GM18498 (cell line): Measurements from ENCODE around the gene PACSIN1.

ENCODE experiments used
- ATAC-seq: cut with Tn5 transposase; IDR thresholded peaks from one replicate; pipeline ENCODE4 v1.9.1; 2021; ENCODE audit warnings: mild to moderate bottlenecking, moderate library complexity; ENCODE audit not compliant: unreplicated experiment

The PACSIN1 gene

DNA sequence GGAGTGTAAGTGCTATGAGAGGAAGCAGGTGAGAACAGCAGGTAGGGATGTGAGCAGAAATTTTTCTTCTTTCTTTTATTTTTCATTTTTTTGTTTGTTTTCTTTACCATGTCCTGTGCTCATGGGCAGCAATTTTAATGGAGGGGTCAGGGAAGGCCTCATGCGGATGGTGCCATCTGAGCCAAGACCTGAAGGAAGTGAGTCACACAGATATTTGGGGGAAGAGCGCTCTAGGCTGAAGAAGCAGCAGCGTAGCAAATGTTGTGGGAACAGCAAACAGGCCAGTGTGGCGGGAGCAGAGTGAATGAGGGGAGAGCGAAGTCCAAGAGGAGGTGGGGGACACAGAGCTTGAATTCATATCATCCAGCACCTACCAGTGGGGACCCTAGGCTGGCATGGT, 77.5 kb downstream of the PACSIN1 start:
- no peak for ATAC-seq

DNA sequence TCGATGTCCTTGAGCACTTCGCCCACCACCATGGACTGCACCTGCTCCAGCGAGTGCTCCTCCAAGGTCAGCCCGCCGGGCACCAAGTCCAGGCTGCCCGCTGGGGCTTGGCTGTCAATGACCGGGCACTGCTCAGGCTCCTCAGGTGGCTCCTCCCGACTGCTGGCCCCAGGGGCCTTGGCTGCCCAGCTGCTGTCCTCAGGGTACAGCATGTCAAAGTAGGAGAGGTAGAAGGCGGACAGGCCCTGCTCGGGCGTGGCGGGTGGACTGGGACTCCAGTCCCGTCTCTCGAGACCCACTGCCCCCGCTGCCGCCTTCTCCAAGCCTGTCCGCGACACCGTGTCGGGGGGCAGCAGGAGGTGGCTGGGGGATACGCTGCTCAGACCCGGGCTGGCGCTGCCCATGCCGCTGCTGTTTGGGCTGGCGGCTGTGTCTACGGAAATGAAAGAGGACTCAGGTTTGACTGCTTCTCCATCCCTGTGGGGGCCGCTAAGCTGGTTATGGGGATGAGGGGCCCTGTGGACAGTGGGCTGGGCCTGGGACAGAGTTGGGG, 78.3 kb downstream of the PACSIN1 start:
- ATAC-seq, result no peak

DNA sequence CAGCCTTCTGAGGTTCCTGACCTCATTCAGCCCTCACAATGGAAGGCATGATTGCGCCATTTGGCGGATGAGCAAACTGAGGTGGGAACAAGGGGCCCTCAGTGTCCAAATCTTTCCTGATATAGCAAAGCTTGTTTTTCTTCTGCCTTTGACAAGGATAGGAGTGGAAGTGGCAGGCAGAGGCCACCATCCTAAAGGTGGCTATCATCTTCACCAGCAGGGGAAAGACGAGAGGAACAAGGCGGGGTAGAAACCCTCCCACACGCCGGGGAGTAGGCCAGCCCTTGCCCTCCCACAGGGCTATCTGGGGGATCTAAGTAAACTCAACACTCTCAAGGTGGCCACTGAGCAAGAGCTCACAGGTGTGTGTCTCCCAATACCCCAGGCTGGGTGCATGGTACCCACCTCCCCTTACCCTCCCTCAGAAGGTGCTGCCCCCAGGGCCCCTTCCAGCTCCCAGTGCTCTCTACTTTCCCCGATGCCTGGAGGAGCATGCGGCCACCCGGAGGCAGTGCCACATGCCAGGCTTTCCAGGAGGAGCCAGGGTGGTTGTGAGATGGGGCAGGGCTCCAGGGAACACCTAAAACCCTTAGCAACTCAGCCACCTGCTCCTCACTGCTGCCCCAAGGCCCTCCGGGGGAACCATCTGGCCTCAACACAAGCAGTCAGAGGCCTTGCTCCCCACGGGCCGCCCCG, 79.0 kb downstream of the PACSIN1 start:
- no peak for ATAC-seq

DNA sequence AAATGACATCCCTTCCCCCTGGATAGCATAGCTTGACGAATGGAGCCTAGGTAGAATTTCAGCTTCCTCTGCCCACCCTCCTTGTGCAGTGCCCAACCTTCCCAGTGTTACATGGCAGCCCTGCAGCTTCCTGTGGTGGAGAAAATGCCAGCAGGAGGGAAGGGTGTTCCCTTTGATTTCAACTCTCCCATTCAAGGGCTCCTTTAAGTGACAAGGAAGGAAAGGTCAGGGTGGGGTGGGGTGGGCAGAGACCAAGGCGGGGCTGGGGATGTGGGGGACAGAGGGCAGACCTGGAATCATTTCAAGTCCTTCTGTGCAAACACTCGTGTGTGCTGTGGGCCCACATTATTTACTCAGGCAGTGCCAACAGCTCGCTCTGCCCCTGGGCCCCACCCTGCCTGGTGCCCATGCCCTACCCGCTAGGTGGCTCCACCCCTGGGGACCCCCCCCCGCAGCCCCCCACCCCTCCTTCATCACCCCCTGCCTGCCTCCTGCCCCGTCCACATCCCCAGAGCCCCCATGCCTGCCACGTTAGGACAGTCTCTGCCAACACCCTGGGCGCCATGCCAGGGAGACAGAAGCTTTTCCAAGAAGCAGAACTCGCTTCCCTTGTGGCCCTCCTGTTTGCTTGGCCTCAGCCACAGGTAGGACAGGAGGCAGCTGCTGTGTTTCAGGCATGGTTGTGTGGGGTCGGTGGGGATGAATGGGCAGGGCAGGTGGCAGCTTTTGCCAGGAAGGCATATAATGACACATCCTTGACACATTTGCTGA, 80.9 kb downstream of the PACSIN1 start:
- ATAC-seq, result no peak

DNA sequence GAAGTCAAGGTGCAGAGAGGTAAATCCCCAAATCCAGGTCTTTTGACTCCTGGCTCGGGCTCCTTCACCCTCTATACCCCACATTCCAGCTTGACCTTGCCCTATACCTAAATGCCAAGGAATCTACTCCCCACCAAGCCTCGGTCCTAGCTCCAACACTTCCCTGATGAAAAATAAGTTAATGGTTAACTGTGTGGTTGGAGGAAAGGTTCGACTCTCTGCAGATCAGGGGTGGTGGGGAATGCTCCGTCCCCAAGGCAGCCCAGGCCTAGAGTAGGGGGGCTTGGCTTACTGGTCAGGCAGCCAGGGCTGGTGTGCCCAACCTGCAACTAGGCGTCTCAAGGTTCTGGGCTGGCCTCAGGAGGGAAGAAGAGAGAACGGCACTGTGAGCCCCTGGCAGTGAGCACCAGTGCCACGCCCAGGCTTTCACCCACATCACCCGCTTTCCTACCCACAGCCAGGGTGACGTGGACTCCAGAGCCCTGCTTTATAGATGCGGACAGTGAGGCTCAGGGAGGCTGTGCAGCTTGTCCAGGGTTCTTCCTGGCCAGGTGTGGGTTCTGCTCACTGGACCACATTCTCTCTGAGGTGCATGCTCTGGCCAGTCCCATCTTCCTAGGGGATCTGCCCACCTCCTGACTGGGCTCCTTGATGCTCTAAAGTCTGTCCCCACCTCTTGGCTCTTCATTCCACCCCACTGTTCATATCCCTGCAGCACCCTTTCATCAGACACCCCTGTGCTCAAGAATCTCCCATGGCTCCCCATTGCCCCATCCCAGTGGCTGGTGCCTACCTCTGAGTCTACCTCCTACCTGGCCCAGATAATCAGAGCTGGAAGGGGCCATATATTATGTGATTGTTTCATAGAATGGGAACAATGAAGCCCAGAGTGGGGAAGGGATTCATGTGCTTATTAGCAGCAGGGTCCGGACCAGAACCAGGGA, 82.1 kb downstream of the PACSIN1 start:
- ATAC-seq, result no peak

DNA sequence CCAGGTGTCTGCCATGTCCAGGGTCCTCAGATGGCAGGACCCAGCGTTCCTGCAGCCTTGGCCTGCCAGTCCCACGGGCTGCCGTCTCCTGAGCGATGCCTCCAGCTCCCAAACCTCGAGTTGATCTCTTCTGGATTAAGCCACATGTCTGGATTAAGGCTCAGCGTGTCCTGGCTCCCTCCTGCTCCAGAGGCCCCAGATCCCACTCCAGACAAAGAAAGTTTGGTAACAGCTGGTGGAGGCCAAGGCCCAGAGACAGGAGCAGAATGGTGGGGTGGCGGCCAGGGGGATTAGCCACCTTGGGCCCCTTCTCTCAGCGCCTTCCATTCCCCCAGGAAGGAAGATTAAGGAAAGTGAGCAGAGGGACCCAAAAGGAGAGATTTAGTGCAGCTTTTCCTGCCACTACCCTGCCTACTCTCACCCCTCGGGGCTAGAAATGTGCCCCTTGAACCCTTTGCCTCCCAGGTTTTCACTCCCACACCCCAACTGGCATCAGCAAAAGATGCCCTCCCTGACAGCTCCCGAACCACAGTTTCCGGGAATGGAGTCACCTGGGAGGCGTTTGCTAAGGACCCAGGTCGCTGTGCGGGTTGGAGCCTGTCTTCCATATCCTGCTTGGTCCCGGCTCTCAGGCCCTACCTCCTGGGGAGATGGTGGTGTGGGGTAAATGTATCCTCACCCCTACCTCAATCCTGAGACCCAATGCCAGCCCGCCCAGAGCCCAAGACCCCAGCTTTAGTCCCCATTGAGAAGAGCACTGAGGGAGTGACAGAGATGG, 83.3 kb downstream of the PACSIN1 start:
- no peak for ATAC-seq

DNA sequence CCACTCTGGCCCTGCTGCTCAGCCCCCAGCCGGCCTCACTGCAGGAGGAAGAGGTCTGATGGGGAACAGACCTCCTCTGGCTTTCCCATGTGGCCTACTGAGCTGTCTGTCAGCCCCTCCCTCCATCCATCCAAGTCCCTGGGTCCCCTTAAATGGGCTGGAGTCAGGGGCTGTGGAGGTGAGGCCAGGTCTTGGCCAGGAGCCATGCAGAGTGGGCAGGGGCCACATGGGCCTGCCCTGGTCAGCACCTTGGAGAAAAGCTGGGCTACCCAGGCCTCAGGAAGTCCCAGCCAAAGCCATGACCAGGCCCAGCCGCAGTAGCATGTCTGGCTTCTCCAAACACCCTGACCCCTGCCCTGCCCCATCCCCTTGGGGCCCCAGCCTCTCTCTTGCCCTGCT, 83.9 kb downstream of the PACSIN1 start:
- ATAC-seq, result no peak

DNA sequence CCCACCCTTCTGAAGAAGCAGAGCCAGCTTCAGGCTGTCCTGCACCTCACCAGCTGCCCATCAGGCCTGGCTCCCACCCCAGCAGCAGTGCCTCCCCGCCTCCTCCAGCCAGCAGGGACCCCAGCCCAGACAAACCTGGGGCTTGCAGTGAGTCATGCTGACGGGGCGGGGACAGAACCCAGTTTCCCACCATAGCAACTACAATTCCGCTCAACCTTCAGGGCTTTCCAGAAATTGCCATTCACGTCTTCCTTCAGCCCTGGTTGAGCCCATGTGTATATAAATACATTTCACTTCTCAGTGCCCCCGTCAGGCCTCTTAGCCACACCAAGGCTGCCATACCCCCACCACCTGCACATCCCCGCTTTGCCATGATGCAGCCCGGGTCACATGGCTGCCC, 85.8 kb downstream of the PACSIN1 start:
- ATAC-seq, result no peak

DNA sequence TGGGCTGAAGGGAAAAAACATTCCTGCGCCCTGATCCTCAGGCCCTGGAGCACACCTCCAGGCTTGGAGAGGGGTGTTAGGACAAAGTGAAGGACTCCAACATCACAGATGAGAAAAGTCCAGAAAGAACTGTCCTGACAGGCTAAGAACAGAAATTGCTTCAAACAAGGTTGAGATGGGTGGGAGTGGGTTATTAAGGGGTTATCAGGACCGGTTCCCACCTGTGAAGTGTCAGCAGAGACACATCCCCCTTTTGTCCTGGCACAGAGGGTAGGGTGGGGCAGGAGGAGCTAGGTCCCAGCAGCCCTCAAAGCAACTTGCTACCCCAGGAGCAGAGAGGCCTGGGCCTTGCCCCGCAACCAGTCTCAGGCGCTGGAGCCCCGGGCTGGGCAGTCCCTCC, 86.7 kb downstream of the PACSIN1 start:
- ATAC-seq, result no peak

DNA sequence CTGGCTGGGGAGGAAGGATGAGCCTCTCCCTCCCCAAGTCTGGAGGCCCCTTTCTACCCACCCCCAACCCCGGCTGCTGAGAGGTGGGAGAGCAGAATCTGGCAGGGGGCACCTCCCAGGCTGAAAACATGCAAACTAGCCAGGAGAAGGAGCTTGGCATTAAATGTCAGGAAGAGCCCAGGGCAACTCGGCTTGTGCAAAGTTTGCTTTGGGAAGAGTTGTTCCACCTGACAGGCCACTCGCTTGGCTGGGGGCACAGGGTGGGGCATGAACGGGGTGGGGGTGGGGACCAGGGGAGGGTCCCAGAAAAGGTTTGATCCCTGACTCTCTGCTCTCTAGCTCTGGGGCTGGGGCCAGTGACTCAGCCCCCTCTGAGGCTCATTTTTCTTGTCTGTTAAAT, 87.3 kb downstream of the PACSIN1 start:
- ATAC-seq, result no peak

DNA sequence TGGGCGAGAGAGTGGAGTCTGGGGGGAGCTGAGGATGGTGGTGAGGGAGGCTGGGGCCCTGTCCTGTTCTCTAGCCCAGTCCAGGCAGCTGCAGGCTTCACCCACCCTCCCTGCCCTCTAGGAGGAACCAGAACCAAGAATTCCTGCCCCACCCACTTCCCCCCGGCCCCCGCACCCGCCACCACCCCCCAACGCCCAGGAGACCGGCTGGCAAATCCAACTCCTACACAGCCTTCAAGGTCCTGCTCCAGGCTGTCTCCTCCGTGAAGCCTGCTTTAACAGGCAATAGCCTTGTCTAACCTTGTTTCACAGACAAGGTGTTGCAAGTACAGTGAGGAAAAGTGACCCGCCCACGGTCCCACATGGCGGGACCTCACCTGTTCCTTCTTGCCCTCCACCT, 87.9 kb downstream of the PACSIN1 start:
- no peak for ATAC-seq

DNA sequence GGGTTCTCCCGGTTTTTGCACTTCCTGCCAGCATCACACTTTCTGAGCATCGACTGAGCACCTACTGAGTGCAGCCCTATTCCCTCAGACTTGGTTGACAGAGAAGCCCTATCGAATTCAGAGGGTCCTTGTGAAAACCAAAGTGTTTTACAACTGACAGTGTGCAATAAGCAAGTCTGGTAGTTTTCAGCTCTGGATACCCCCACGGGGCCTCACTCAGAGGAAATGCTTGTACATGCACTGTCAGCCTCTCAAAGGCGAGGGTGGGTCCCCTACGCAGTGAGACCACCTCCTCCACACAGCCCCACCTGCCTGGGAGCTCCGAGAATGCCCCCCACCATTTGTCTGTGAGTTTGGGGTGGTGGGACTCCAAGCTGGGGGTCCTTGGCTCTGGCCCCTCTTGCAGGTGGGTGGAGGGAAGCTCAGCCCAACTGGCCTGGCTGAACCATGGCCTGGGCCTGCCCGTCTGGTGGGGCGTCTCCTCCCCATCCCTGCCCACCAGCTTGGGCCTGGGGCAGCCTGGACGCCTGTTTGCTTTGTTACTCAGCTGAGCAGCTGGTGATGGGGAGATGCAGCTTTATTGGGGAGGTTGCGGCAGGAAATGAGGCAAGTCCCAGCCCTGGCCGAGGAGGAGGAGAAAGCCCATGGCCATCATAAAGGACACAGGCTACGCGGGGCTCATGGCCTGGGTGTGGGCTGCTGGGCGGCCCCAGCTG, 88.6 kb downstream of the PACSIN1 start:
- no peak for ATAC-seq

DNA sequence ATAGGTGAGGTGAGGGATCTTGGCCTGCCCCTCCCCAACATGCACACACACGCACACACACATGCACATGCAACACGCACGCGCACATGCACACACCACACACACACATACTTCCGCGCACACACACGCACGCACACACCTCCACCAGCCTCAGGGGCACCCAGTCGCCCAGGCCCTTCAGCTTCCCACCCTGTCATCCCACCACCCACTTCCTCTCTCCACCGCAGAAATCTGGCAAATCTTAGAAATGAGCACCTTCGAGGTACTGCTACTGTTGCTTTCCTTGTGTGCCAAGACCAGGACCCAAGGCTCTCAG, 89.1 kb downstream of the PACSIN1 start:
- ATAC-seq, result no peak

DNA sequence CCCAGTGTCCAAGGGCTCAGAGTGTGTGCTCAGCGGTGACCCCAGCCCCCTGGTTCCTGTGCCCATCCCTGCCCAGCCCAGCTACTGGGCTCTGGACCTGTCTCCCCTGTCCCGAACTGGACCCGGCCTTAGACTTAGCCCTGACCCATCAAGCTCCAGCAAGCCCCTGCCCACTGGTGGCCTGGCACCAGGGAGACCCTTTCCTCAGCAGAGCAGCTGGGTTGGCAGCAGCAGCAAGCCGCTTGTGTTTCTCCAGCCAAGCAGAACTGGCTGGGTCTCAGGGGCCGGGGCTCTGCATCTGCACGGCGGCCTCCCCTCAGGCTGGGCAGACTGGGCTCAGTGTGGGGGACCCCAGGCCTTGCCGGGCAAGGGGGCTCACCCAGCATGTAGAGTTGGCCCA, 89.5 kb downstream of the PACSIN1 start:
- no peak for ATAC-seq

DNA sequence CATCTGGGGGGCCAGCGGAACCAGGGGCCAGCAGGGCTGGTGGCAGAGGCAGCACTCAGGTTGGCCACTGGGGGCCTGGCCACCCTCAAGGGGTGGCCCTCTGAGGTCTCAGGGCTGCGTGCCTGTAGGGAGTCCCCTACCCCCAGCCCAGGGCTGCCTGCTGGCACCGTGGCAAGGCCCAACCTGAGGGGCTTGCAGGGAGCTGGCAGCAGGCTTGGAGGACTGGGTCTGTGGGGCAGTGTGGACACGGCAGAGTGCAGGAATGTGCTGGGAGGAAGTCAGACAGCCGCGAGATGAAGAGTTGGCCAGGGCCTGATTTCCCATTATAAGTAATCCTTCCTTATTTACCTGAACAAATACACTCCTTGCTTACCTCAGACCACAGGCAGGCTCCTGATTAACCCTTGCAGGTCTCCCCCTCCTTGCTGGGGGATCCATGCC, 90.2 kb downstream of the PACSIN1 start, which contains the start of gene SPDEF:
TSS of gene SPDEF (minus strand) at position 299 of the 441 bp plus-strand sequence. CDS start 11,874 bp downstream, outside the sequence.
- no peak for ATAC-seq

DNA sequence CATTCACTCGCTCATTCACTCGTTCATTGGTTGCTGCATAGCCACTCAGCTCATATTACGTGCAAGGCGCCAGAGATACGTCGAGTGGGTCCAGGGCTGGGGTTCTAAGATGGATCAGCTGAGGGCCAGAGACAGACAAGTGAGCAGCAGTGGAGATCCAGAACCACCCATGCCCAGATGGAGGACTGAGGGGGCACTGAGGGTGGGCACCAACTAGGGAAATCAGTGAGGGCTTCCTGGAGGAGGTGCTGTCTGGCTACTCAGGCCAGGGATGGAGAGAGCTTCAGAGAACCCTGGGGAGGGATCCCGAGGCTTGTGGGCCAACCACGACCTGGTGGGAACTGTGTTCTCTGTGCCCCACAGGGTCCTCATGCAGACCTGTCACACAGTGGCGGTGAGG, 90.6 kb downstream of the PACSIN1 start:
- ATAC-seq, result no peak

DNA sequence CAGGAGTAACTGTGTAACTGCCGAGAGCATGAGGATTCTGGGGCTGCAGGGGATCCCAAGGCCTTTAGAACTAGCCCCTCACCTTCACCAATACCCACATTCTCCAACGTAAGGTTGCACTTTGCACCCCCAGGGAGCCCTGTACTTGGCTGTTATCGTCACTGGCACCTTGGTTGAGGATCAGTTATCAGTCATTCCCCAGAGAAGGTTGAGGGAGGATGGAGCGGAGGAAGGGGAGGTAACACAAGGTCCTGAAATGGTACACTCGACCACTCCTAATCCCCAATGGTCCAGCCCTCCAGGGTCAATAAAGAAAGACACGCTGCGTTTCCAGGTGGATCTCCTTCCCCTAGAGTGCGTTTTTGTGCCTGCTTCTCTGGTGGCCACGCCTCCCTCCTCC, 91.4 kb downstream of the PACSIN1 start:
- ATAC-seq, result no peak

DNA sequence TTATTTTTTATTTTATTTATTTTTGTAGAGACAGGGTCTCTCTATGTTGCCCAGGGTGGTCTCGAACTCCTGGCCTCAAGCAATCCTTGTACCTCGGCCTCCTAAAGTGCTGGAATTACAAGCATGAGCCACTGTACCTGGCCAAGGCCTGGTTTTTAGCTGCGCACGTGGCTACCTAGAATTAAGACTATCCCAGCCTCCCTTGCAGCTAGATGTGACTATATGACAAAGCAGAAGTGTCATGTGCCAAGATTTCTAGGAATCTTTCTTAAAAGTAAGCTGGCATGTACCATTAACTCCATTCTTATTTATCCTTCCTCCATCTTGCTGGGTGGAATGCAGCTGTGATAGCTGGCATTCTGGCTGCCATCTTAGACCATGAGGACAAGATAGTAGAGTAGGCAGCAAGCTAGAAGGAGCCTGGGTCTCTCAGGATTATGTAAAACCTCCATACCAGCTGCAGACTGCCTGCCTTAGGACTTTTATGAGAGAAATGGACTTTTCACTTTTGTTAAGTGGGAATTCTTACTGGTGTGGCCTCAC, 92.4 kb downstream of the PACSIN1 start:
- no peak for ATAC-seq

DNA sequence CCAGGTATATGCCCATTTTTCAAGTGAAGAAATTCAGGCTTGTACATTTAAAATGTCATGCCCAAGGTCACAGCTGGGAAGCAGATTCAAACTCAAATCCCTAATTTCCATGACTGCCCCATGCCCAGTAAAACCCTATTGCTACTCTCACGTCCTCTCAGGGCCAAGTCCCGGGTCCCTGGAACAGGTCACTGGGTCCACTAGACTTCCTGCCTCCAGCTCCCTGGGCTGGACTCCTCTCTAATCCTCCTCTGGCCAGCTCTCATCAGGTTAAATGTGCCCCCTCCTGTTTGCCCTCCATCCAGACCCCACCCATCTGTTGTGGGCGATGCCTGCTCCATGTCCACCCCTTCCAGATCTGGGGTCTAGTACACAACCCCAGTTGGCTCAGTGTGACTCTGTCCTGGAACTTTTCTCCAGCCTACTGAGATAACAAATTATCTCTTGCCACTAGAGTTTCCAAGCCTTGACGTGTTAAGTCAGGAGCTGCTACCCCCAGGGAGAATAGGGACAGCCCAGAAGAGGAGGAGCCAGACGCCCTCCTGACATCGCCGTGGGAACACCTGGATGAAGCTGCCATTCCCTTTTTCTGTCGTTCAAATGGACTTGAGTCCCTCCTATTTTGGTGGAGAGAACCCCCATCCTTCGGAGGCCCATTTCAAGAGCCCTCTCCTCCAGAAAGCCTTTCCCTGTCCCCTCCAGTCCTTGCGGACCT, 93.9 kb downstream of the PACSIN1 start:
- no peak for ATAC-seq
